ENCODE results near the gene POLR3K.
"Not testable (repeated sequence)": the region's sequence is repeated elsewhere in the genome, so short reads cannot be mapped to it uniquely, and the experiment has no call there.

The POLR3K gene

DNA sequence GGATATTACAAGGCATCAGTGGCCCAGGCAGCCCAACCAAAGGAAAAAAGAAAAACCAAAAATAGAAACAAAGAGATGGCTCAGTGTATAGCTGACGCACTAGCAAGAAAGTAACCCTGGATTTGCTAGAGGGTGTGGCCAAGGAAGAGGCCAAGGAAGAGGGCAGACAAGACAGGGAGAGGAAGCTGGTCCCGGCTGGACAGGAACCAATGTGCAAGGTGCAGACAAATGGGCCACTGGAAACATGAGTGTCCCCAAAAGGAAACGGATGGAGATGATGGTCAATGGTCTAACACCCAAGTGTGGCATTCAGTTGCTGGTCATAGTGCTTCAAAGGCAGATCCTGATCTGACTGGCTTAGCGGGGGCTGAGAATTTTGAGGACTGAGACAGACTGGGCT, 10.7 kb downstream of the POLR3K start:
- DNase-seq (ENCODE audit: low read depth), result no peak

DNA sequence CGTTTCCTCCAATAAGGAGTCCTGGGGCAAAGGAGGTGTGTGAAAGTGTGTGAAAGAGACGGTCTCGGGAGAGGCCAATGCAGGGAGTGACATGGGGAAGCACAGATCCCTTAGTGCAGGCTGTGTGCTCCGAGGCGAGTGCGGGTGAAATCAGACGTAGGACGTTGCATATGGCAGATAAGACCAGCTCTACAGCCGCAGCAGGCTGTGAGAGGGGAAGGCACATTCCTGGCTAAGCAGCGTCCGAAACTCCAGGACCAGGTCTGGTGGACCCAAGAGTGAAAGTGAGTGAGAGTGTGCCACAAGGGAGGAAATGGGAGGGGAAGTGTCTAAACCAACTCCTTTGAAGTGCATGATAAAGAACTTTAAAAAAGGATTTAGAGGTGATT, 11.3 kb downstream of the POLR3K start:
- DNase-seq (ENCODE audit: low read depth), result no peak

DNA sequence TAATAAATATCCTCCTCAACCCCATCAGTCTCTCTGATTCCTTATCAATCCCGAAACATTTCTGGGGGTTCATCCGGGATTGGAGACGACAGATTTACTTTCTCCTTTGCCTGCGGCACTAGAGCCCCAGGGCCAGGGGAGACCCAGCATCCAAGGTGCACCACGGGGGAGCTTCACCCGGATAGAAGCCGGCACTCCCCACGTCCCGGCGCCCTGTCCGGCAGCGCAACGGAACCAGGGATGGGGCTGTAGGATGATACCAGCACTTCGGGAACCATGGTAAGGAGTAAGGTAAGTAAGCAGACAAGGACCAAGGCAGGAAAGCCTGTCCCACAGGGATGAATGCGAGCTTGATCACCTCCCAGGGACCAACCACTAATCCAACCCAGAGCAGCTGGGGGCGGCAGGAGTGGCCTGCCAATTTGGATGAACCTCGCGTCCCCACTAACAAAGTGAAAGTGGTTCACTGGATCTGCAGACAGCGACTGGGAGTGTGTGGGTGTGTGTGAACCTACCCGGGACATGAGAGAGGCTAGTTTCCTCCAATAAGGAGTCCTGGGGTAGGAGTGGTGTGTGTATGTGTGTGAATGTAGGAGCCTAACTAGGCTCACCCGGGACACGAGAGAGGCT, 11.9 kb downstream of the POLR3K start:
- DNase-seq (ENCODE audit: low read depth), result no peak

DNA sequence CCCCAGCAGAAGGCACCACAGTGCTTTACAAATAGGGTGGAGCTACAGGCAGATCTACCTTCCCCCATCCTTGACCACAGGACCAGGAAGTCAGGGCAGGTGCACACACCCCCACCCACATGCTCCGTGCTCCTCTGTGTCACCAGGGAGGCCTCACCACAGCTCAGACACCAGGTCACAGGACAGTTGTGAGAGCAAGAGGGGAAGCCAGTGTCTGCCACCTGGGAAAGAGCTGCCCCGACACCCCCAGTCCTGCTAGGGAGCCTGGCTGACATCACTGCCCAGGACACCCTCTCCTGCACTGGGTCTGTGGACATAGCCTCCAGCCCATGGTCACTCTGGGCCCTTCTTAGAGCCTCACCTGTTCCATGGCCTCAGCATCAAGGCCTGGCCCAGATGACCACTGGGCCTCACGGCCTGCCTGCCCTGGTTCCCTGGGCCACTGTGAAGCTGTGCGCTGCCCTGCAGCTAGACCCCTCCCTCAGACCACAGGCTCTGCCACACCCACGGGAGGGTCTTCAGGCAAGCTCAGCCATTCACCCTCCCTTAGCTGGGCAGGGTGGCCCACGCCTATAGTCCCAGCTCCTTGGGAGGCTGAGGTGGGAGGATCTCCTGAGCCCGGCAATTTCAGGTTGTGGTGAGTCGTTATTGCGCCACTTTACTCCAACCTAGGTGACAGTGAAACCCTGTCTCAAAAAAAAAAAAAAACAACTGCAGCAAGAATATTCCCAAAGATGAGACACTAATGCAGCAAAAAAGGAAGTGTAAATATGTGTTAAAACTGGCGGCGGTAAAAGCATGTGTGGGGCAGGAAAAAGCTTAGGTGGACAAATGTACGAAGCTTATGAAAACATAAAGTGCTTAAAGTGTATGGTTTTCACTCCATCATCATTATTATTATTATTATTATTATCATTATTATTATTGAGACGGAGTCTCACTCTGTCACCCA, 14.2 kb downstream of the POLR3K start:
- DNase-seq (ENCODE audit: low read depth), result peak; percentile 17

DNA sequence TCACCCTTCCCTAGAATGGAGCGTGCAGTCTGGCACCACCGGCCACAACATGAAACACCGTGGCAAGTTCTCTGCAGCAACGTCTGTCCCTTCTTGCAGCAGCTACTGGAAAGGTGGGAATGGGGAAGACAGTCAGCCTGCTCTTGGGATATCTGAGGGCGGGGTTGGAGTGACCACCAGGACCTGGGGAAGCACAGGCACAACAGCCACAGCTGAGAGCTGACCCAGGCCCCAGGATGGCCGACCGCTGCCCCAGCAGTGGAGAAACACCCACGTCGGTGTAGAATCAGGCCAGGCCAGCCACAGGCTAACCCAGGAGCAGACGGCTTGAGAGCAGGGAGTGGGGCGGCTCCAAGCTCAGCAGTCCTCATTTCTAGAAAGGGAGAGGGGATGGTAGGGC, 15.2 kb downstream of the POLR3K start:
- DNase-seq (ENCODE audit: low read depth), result not testable (repeated sequence)

DNA sequence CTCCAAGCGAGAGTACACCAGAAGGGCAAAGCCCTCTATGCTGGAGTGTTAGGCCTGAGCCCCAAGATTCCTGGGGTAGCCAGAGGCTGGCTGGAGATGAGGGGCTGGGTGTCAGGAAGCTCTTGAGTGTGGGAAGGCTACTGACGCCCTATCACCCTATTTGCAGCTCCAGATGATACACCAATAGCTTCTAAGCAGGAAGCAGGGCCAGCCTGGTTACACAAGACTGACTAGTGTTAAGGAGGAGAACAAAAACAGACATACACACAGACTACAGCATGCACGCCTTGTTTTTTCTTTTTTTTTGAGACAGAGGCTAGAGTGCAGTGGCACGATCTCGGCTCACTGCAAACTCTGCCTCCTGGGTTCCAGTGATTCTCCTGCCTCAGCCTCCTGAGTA, 15.9 kb downstream of the POLR3K start:
- DNase-seq (ENCODE audit: low read depth), result peak; percentile 18

DNA sequence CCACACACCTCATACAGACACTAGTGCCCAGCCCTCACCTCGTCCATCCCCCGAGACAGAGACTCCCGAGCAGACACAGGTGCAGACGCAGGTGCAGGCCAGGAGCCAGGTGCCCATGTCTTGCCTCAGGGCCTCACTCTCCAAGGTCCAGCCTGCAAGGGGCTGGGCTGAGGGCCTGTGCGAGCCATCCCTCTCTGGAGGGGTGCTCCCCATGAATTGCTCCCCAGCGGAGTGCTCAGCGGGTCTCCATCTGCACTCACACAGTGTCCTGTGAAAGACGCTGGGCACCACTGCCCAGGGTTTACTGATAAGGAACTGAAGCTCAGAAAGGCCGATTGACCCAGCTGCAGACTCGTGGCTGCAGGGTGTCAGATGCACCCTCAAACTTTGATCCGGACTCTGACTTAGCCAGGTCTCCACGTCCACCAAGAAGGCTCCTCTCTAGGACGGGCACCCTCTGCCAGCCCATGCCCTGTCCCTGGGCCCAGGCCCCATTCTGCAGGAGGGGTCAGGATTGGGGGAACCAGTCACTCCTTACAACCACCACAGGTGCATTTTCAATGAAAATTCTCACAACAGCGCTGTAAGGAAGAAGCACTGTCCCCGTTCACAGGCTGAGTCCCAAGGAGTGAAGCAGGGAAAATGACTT, 16.9 kb downstream of the POLR3K start:
- DNase-seq (ENCODE audit: low read depth), result no peak

DNA sequence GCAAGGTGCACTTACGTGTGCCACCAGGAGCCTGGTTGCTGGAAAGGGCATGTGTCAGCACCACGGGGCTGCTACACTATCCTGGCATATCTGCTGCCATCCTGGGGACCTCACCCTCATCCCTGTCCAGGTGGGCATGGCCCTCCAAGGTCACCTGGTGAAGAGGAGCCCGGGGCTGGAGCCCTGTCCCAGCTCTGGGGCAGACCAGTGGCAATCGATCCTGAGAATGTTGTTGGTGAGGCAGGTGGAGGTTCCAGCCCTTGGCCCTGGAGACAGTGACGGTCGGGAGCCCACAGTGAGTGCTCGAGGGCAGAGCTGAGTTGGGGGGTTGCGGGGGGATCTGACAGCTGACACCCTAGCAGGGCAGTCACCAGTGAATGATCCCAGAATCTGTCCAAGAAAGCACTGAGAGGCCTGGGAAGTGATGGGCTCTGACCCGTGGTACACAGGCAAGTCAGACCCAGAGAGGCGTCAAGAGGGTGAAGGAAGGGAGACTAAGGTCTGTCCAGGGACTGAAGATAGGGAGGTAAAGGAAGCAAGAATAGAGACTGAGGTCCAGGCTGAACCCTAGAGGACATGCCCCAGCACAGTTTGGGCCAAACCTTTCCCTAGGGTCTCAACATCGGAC, 17.6 kb downstream of the POLR3K start:
- DNase-seq (ENCODE audit: low read depth), result no peak

DNA sequence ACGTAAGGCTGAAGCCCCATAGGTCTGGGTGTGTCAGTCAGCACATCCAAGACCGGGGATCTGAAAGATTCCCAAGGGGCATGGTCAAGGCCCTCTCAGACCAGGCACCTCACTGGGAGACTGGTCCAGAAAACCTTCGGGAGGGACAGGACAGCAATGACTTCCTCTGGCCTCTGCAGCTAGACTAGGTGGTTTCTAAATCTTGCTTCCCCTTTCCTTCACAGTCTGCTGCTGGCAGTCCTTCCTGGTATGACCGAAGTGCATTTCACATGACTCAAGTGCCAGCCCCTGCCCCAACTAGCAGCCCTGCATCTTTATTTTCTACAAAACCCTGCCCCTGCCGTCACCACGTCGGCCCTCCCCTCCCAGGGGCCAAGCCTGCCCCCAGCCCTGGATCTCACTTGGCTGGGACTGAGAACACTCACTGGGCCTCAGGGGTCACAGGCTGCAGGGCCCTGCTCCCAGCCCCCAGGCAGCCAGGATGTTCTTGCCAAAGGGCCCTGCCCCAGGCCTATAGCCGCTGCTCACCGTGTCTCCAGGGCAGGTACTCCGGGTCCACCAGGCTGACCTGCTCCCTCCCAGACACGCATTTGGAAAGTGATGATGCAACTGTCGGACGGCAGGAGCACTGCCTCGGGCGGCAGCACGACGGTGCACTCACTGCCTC, 18.3 kb downstream of the POLR3K start:
- no peak for DNase-seq (ENCODE audit: low read depth)

DNA sequence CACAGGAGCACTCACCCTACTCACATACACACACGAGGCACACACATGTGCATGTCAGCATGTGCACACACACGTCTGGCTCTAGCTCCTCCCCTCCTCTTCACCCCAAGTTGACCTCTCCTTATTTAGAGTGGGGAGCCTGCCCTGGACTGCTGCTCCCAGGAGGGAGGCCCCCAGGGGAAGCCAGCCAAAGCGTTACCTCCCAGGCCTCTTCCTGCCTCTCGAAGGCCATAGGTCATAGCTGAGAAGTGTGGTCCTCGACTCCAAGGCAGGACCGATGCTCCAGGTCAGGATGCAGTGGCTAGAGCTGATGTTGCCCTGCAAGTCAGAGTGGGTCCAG, 18.8 kb downstream of the POLR3K start:
- no peak for DNase-seq (ENCODE audit: low read depth)

DNA sequence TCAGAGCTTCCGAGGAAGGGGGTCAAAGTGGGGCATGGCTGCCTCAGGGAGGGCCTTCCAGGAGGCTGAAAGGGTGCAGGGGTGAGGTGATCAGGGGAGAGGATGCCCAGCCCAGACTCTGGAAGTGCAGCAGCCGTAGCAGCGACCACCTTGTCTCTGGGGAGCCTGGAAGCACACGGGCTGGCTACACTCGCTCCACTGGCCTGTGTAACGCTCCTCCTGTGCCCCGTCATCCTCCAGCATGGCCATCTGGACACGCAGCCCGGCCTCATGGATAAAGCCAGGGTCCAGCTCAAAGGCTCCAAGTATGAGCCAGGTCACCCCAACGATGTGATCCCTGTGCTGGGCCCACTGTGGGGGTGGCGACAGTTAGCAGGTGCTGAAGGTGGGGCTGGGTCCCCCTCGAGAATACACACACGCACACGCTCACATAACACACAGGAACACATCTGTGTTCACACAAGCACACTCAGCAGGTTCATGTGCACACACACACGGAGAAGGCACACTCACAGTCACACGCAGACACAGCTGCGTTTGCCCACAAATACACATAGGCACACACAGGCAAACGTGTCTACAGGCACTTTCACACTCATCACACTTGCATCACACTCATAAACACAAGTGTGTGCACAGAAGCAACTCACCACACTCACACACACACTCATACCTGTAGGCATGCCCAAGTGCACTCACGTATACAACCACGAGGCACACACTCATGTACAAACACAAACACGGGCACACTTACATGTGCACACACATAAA, 19.3 kb downstream of the POLR3K start:
- no peak for DNase-seq (ENCODE audit: low read depth)

DNA sequence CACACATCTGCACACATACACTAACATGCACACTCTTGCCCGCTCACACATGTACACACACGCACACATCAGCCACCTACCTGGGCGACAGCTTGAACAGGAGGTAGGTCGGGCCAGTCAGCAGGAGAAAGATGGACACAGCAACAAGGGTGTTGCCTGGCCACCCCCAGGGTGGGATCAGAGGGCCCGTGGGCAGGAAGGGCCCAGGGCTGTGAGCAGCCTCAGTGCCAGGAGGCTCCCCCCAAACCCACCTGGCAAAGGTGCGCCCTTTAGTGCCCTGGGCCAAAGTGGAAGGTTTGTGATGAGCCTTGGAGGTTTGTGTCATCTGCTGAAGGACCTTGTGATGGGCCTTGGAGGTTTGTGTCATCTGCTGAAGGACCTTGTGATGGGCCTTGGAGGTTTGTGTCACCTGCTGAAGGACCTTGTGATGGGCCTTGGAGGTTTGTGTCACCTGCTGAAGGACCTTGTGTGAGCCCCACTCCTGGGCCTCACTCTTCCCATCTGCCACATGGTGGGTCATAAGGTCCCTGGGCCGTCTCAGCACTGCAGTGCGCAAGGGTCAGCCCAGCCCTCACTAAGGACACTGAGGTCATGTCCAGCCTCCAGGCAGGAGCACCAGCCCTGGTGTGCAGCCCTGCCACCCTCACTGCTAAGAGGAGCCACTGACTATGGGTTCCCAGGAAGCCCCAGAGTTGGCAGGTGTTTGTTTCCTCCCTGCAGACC, 20.1 kb downstream of the POLR3K start:
- not testable (repeated sequence) for DNase-seq (ENCODE audit: low read depth)

DNA sequence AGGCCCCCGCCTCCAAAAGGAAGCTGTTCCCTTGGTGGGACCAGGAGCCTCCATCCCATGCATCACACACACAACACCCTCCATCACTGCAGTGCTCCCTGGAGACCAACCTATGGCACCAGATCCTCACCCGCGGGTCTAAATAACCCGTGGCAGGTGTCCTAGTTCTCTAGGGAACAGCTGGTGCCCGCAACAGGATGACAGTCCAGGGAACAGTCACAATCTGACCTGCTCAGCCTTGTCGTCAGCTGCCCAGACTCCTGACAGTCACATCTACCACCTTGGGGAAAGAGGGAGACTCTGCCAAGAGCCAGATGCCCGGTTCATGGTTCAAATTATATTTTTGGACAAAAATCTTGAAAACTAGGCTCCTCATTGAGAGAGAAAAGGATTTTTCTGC, 22.8 kb downstream of the POLR3K start:
- not testable (repeated sequence) for DNase-seq (ENCODE audit: low read depth)

DNA sequence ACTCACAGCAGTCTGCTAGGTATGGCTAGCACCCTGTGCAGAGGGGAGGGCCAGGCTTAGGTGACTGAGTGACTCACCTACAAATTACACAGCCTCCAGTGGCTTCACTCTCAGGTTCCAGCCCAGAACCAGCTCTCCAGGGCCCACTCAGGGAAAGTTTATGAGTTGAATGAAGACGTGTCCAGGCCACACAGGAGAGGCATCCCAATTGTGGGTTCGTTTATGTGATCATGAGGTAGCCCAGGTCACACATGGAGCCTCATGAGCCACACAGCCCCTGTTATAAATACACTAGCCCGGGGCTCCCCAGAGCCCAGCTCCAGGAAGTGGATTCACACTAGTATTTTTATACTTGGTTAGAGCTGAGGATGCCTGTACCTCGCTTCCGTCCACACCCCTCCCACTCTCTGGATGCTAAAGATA, 27.5 kb downstream of the POLR3K start:
- not testable (repeated sequence) for DNase-seq (ENCODE audit: low read depth)

DNA sequence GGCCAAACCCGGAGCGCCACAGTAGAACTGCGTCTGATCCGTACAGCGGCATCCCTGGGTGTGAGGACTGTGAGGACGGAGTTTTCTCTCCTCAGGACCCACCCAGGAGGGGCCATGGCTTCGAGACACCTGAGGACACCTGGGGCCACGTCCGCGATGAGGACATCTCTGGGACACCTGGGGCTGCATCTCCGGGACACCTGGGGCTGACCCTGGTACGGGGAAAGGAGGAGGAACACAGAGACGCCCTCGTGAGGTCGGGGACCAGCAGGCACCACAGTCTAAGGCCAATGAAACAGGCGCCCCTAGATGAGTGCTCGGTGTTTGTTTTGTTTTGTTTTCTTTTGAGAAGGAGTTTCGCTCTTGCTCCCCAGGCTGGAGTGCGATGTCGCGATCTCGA, 29.3 kb downstream of the POLR3K start:
- DNase-seq (ENCODE audit: low read depth), result not testable (repeated sequence)

DNA sequence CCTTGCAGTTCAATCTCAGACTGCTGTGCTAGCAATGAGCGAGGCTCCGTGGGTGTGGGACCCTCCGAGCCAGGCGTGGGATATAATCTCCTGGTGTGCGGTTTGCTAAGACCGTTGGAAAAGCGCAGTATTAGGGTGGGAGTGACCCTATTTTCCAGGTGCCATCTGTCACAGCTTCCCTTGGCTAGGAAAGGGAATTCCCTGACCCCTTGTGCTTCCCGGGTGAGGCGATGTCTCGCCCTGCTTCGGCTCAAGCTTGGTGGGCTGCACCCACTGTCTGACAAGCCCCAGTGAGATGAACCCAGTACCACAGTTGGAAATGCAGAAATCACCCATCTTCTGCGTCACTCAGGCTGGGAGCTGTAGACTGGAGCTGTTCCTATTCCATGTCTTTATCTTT, 32.5 kb downstream of the POLR3K start:
- not testable (repeated sequence) for DNase-seq (ENCODE audit: low read depth)

DNA sequence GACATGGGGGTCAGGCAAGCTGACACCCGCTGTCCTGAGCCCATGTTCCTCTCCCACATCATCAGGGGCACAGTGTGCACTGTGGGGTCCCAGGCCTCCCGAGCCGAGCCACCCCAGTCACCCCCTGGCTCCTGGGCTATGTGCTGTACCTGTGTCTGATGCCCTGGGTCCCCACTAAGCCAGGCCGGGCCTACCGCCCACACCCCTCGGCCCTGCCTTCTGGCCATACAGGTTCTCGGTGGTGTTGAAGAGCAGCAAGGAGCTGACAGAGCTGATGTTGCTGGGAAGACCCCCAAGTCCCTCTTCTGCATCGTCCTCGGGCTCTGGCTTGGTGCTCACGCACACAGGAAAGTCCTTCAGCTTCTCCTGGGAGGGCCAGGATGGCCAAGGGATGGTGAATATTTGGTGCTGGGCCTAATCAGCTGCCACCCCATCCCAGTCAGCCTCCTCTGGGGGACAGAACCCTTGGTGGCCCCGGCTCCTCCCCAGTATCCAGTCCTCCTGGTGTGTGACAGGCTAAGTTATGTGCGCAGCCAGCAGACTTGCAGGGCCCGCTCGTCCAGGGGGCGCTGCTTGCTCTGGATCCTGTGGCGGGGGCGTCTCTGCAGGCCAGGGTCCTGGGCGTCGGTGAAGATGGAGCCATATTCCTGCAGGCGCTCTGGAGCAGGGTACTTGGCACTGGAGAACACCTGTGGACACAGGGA, 36.2 kb downstream of the POLR3K start:
- DNase-seq (ENCODE audit: low read depth), result not testable (repeated sequence)

DNA sequence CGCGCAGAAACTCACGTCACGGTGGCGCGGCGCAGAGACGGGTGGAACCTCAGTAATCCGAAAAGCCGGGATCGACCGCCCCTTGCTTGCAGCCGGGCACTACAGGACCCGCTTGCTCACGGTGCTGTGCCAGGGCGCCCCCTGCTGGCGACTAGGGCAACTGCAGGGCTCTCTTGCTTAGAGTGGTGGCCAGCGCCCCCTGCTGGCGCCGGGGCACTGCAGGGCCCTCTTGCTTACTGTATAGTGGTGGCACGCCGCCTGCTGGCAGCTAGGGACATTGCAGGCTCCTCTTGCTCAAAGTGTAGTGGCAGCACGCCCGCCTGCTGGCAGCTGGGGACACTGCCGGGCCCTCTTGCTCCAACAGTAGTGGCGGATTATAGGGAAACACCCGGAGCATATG, 42.6 kb downstream of the POLR3K start:
- not testable (repeated sequence) for DNase-seq (ENCODE audit: low read depth)

DNA sequence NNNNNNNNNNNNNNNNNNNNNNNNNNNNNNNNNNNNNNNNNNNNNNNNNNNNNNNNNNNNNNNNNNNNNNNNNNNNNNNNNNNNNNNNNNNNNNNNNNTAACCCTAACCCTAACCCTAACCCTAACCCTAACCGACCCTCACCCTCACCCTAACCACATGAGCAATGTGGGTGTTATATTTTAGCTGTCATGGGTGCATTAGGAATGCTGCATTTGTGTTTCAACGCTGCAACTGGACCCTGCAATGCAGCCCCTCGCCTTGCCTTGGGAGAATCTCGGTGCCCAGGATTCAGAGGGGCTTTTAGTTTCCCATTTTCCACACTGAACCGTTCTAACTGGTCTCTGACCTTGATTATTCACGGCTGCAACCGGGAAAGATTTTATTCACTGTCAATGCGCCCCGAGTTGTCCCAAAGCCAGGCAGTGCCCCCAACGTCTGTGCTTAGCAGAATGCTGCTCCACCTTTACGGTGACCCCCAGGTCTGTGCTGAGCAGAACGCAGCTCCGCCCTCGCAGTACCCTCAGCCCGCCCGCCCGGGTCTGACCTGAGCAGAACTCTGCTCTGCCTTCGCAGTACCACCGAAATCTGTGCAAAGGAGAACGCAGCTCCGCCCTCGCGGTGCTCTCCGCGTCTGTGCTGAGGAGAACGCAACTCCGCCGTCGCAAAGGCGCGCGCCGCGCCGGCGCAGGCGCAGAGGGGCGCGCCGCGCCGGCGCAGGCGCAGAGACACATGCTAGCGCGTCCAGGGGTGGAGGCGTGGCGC, 43.3 kb downstream of the POLR3K start:
- no peak for DNase-seq (ENCODE audit: low read depth)
